Measurements from ENCODE around the gene LEFTY1. TPM values are rescaled to one million over a fixed set of nuclear protein-coding genes. Genes with fewer than 3 reads are reported as not detected.
A peak's percentile ranks its signal among the peaks of the same experiment; 100 is the strongest.
"Not testable (repeated sequence)": the region's sequence is repeated elsewhere in the genome, so short reads cannot be mapped to it uniquely, and the experiment has no call there.

The LEFTY1 gene, protein sequence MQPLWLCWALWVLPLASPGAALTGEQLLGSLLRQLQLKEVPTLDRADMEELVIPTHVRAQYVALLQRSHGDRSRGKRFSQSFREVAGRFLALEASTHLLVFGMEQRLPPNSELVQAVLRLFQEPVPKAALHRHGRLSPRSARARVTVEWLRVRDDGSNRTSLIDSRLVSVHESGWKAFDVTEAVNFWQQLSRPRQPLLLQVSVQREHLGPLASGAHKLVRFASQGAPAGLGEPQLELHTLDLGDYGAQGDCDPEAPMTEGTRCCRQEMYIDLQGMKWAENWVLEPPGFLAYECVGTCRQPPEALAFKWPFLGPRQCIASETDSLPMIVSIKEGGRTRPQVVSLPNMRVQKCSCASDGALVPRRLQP
- total RNA-seq (100 to 1,000 TPM in 1 of 6 donors, 10 to 100 TPM in 4, 1 to 10 TPM in 1; 4.1 to 146 (median 55.9) TPM), polyA plus RNA-seq (10 to 100 TPM in 1 of 2 donors, 1 to 10 TPM in 1; 8.4 to 57.6 TPM)

DNA sequence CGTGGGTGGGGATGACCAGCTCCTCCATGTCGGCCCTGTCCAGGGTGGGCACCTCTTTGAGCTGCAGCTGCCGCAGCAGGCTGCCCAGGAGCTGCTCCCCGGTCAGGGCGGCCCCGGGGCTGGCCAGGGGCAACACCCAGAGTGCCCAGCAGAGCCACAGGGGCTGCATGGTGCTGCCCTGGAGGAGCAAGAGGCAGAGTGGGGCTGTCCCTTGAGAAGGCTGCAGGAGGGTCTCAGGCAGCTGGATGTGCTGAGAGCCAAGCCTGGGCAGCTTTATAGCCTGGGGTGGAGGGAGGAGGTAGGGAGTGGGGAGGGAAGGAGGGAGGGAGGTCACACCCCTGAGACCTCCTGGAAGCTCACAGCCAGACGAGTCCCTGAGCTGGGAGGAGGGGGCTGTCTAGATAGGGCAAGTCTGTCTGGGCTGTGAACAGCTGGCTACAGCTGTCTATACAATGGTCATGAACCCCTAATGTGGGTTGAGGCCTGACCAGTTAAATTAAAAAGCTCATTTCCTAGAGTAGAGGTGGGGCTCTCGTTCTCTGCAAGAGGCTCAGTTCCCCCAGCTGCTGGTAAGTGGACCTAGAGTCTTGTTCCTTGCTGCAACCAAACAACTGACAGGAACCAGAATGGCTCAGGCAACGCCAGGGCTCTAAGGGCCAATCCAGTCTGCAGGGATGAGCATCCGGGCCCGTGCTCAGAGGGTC, at the start of gene LEFTY1:
Gene LEFTY1, minus strand, starts transcription at position 249 of the 704 bp plus-strand sequence. Its CDS starts 80 bp downstream, at position 169.
- peaks cover 28 to 32% (median 29%) of the 10 kb centered on the region in 3 donors for H3K4me1 ChIP-seq
- TF ChIP-seq, protein P1, sequence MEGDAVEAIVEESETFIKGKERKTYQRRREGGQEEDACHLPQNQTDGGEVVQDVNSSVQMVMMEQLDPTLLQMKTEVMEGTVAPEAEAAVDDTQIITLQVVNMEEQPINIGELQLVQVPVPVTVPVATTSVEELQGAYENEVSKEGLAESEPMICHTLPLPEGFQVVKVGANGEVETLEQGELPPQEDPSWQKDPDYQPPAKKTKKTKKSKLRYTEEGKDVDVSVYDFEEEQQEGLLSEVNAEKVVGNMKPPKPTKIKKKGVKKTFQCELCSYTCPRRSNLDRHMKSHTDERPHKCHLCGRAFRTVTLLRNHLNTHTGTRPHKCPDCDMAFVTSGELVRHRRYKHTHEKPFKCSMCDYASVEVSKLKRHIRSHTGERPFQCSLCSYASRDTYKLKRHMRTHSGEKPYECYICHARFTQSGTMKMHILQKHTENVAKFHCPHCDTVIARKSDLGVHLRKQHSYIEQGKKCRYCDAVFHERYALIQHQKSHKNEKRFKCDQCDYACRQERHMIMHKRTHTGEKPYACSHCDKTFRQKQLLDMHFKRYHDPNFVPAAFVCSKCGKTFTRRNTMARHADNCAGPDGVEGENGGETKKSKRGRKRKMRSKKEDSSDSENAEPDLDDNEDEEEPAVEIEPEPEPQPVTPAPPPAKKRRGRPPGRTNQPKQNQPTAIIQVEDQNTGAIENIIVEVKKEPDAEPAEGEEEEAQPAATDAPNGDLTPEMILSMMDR (IDR thresholded peaks at IDR 0.05): no peak
- H3K4me3 ChIP-seq: peak within 1 kb of the TSS; percentile 1 to 41 (median 14)
- no peaks in the 10 kb centered on the region for H3K36me3 ChIP-seq
- intact Hi-C loops (cut with DNase I): no loop called here
- FAIRE-seq: no peak
- H3K27ac ChIP-seq: peak within 1 kb of the TSS; percentile 83 to 94 (median 86)
- ATAC-seq: peak in 2 of 4 donors; percentile 13 to 26
- WGBS, 2 donors: 76% methylated on average over 11 of the region's 11 CpGs
- H3K27me3 ChIP-seq: no peaks in the 10 kb centered on the region
- DNase-seq: peak in 3 of 6 donors; percentile 19 to 76 (median 63)
- H3K9me3 ChIP-seq: no peaks in the 10 kb centered on the region

DNA sequence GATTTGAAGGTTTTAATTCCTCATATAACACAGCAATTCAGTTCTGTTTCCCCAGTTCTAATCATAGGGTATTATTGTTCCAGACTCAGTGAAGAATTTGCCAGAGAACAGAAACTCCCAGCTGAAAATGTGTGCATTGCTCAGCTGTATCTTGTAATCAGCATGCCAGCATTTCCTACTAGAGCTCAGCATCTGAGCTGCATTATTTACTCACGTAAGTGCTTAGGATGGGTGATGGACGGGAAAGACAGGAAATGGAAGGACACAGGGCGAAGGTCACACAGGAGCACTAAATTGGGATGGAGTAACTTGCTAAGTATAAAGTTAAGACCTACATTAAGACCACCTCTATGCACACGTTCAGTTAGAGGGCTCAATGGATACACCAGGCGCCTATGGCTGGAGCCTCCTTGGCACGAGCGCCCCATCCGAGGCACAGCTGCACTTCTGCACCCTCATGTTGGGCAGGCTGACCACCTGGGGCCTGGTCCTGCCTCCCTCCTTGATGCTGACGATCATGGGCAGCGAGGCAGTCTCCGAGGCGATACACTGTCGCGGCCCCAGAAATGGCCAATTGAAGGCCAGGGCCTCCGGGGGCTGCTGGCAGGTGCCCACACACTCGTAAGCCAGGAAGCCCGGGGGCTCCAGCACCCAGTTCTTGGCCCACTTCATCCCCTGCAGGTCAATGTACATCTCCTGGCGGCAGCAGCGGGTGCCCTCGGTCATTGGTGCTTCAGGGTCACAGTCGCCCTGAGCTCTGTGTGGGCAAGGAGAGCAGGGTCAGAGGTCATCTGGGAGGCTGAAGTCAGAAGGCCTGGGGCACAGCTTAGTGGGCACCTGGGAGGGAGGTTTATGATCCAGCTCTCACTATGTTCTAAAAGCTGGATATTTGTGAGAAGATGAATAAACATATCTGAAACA, 48.4 kb upstream of the LEFTY1 start:
- no peak overlapping the region for H3K27ac ChIP-seq
- no peaks in the 10 kb centered on the region for H3K36me3 ChIP-seq
- no peaks in the 10 kb centered on the region for H3K4me1 ChIP-seq
- no peak for FAIRE-seq
- H3K4me3 ChIP-seq: no peak overlapping the region
- no peak for DNase-seq
- no peaks in the 10 kb centered on the region for H3K27me3 ChIP-seq
- ATAC-seq: no peak
- intact Hi-C loops (cut with DNase I): no loop called here
- H3K9me3 ChIP-seq: no peaks in the 10 kb centered on the region
- 88 to 91% methylated on average over 21 of the region's 21 CpGs for WGBS, 2 donors
- TF ChIP-seq, protein P1 (IDR thresholded peaks at IDR 0.05): no peak

DNA sequence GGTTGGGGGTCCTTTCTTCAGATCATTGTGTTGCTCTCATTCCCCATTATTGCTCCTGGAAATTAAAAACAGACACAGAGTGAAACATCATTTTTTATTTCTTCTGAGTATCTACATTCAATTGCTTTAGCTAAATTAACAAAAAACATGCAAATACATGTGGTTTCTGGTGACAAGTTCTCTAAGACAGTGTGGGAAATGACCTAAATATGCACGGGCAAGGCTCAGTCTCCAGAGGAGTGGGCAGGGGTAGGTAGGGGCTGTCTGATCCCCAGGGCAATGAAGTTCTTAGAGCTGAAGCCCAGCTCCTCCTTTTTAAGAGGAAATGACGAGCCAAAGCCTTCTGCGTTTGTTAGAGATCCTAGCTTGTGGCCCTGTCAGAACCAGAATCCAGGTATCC, 47.6 kb upstream of the LEFTY1 start:
- ATAC-seq (no peak), DNase-seq (no peak), FAIRE-seq (no peak)
- intact Hi-C loops (cut with DNase I): no loop called here
- Histone ChIP-seq H3K9me3 (no peaks in the 10 kb centered on the region), H3K4me3 (no peak overlapping the region), H3K27me3 (no peaks in the 10 kb centered on the region), H3K4me1 (no peaks in the 10 kb centered on the region), H3K27ac (no peak overlapping the region), H3K36me3 (no peaks in the 10 kb centered on the region)
- WGBS, 2 donors: 75 to 81% methylated on average over 3 of the region's 3 CpGs
- TF ChIP-seq, protein P1 (IDR thresholded peaks at IDR 0.05): no peak

DNA sequence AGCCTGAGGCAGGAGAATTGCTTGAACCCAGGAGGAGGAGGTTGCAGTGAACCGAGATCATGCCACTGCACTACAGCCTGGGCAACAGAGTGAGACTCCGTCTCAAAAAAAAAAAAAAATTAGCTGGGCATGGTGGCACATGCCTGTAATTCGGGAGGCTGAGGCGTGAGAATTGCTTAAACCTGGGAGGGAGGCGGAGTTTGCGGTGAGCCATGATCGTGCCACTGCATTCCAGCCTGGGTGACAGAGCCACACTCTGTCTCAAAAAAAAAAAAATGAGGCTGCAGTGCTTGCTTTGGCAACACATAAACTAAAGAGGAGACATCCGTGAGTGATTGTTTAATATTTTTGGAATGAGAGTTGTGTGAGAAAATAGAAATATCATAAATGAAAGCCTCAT, 47.1 kb upstream of the LEFTY1 start:
- intact Hi-C loops (cut with DNase I); H3K4me1 ChIP-seq; H3K27me3 ChIP-seq; H3K36me3 ChIP-seq; H3K9me3 ChIP-seq; FAIRE-seq; H3K27ac ChIP-seq; H3K4me3 ChIP-seq: not testable (repeated sequence)
- WGBS, 2 donors: 66 to 70% methylated on average over 8 of the region's 8 CpGs
- DNase-seq (peak in 2 of 6 donors; percentile 32 to 37), ATAC-seq (peak in 3 of 4 donors; percentile 40 to 63 (median 52))

DNA sequence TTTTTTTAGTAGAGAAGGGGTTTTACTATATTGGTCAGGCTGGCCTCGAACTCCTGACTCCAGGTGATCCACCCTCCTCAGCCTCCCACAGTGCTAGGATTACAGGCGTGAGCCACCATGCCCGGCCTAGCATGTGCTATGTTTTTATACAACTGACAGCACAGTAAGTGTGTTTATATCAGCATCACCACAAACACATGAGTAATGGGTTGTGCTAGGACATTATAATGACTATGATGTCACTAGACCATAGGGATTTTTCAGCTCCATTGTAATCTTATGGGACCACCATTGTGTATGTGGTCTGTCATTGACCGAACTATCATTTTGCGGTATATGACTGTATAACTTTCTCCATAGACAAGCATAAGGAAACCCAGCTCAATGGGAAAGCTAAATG, 45.8 kb upstream of the LEFTY1 start:
- WGBS, 2 donors: 88 to 96% methylated on average over 5 of the region's 5 CpGs
- no peaks in the 10 kb centered on the region for H3K27me3 ChIP-seq
- intact Hi-C loops (cut with DNase I): no loop called here
- TF ChIP-seq, protein P1 (IDR thresholded peaks at IDR 0.05): no peak
- no peak overlapping the region for H3K4me3 ChIP-seq
- H3K27ac ChIP-seq: no peak overlapping the region
- FAIRE-seq: no peak
- no peaks in the 10 kb centered on the region for H3K36me3 ChIP-seq
- no peaks in the 10 kb centered on the region for H3K4me1 ChIP-seq
- H3K9me3 ChIP-seq: no peaks in the 10 kb centered on the region
- no peak for ATAC-seq
- DNase-seq: no peak

All from pancreas (tissue), 10 donors.